Caco-2 (cell line): ENCODE measurements around the gene ADGRA1. TPM values are rescaled to one million over a fixed set of nuclear protein-coding genes. Genes with fewer than 3 reads are reported as not detected.
A peak's percentile ranks its signal among the peaks of the same experiment; 100 is the strongest.

Experiments
- BruUV-seq: library from RNA; stranded (reverse); fragments of 400-500 nt; replicated peaks from 2 replicates; lab custom pipeline; 2021; lab: Mats Ljungman, UMichigan
- CTCF ChIA-PET: fragments of 300-600 bp; sonication (Branson Sonifier 250); formaldehyde crosslinking; loops from one replicate; lab custom pipeline; 2022; ENCODE audit warnings: antibody characterized with exemption; lab: Charles Lee
- POLR2A ChIA-PET: fragments of 300-600 bp; sonication (Branson Sonifier 250); formaldehyde crosslinking; loops from one replicate; lab custom pipeline; 2022; ENCODE audit warnings: antibody characterized with exemption; lab: Charles Lee
- DNase-seq, 2 experiments: peaks; one replicate each; pipeline versions ENCODE4 v3.0.0 to v3.0.0-alpha.2; 2020 to 2022
- H3K27me3 ChIP-seq: replicated peaks from 2 replicates; pipeline ENCODE4 v1.6.0; 2011; ENCODE audit warnings: low read length; ENCODE audit not compliant: control insufficient read depth, insufficient read depth
- H3K36me3 ChIP-seq: 2 replicates; pipeline ENCODE4 v1.5.1; 2011; ENCODE audit warnings: low read length; ENCODE audit not compliant: control insufficient read depth, insufficient read depth
- H3K4me1 ChIP-seq: fragments of 250-450 bp; sonication (Bioruptor Pico); 2 replicates; pipeline ENCODE4 v1.5.1; 2020; ENCODE audit warnings: mild to moderate bottlenecking
- H3K4me3 ChIP-seq: 2 replicates; pipeline ENCODE4 v1.5.1; 2011; ENCODE audit warnings: low read depth, mild to moderate bottlenecking, control low read depth, low read length
- H3K9me3 ChIP-seq: fragments of 250-450 bp; sonication (Bioruptor Pico); 2 replicates; pipeline ENCODE4 v1.5.1; 2020; ENCODE audit warnings: mild to moderate bottlenecking, moderate library complexity
- H3K27ac Mint-ChIP-seq: one replicate; pipeline ENCODE4 v1.8.0; 2022; ENCODE audit warnings: mixed read lengths; ENCODE audit not compliant: unreplicated experiment
- H3K27me3 Mint-ChIP-seq: one replicate; pipeline ENCODE4 v1.8.0; 2022; ENCODE audit warnings: mixed read lengths; ENCODE audit not compliant: insufficient read depth, unreplicated experiment
- H3K36me3 Mint-ChIP-seq: one replicate; pipeline ENCODE4 v1.8.0; 2022; ENCODE audit warnings: mild to moderate bottlenecking, mixed read lengths; ENCODE audit not compliant: insufficient read depth, unreplicated experiment
- H3K4me1 Mint-ChIP-seq: one replicate; pipeline ENCODE4 v1.8.0; 2022; ENCODE audit warnings: low read depth, mixed read lengths; ENCODE audit not compliant: unreplicated experiment
- H3K4me3 Mint-ChIP-seq: one replicate; pipeline ENCODE4 v1.8.0; 2022; ENCODE audit warnings: mild to moderate bottlenecking, moderate library complexity, mixed read lengths; ENCODE audit not compliant: unreplicated experiment
- H3K9me3 Mint-ChIP-seq: one replicate; pipeline ENCODE4 v1.8.0; 2022; ENCODE audit warnings: mixed read lengths; ENCODE audit not compliant: unreplicated experiment
- intact Hi-C: fragments of 100-400 bp; cut with micrococcal nuclease; formaldehyde crosslinking; loops from one replicate; pipeline ENCODE4 v1.10.0; 2022; ENCODE audit not compliant: unreplicated experiment
- total RNA-seq: library from RNA; stranded (reverse); gene quantifications from 2 replicates; pipeline ENCODE4 v1.2.3, GENCODE V29; 2022
- TF ChIP-seq, protein P1 (sequence below), 2 experiments: fragments of 200-600 bp in 1 of 2; IDR thresholded peaks; 1 replicate in 1 of 2; 2 replicates in 1 of 2; pipeline versions ENCODE4 v1.5.1 to v1.8.0; 2011 to 2022; ENCODE audit warnings: antibody characterized with exemption in 1 of 2, control low read depth in 1 of 2, inconsistent platforms in 1 of 2, low read depth in 1 of 2, low read length in 1 of 2, mild to moderate bottlenecking in 1 of 2, moderate library complexity in 1 of 2; ENCODE audit not compliant: insufficient read depth in 1 of 2, severe bottlenecking in 1 of 2, unreplicated experiment in 1 of 2

The ADGRA1 gene
- total RNA-seq, 1 experiment from 2014 or later, result not detected

GRCh38 chr10:133158756-133159610, 71.3 kb downstream of the ADGRA1 start:
- intact Hi-C loops, result no loop called here
- H3K9me3 ChIP-seq, result no peaks in the 10 kb centered on the region
- no peaks in the 10 kb centered on the region; the same call in 1 of the 2 replicates for H3K27me3 ChIP-seq
- Mint-ChIP-seq H3K36me3 (no peaks in the 10 kb centered on the region), H3K4me1 (no peaks in the 10 kb centered on the region), H3K27ac (no peak overlapping the region), H3K9me3 (no peaks in the 10 kb centered on the region), H3K27me3 (no peaks in the 10 kb centered on the region), H3K4me3 (peak overlapping the region; percentile 31)
- CTCF ChIA-PET, result no interaction called here
- no peak overlapping the region for H3K4me3 ChIP-seq
- TF ChIP-seq, protein P1, sequence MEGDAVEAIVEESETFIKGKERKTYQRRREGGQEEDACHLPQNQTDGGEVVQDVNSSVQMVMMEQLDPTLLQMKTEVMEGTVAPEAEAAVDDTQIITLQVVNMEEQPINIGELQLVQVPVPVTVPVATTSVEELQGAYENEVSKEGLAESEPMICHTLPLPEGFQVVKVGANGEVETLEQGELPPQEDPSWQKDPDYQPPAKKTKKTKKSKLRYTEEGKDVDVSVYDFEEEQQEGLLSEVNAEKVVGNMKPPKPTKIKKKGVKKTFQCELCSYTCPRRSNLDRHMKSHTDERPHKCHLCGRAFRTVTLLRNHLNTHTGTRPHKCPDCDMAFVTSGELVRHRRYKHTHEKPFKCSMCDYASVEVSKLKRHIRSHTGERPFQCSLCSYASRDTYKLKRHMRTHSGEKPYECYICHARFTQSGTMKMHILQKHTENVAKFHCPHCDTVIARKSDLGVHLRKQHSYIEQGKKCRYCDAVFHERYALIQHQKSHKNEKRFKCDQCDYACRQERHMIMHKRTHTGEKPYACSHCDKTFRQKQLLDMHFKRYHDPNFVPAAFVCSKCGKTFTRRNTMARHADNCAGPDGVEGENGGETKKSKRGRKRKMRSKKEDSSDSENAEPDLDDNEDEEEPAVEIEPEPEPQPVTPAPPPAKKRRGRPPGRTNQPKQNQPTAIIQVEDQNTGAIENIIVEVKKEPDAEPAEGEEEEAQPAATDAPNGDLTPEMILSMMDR (IDR thresholded peaks at IDR 0.05; ENCODE audit: insufficient read depth in 1 of 2, low read depth in 1 of 2, low read length in 1 of 2, severe bottlenecking in 1 of 2, unreplicated experiment in 1 of 2), result no peak
- DNase-seq, result peak; percentile 54 to 74
- POLR2A ChIA-PET, result no interaction called here
- no TSS peak for BruUV-seq
- H3K4me1 ChIP-seq, result peaks cover 29% of the 10 kb centered on the region
- H3K36me3 ChIP-seq, result no peaks in the 10 kb centered on the region

DNA sequence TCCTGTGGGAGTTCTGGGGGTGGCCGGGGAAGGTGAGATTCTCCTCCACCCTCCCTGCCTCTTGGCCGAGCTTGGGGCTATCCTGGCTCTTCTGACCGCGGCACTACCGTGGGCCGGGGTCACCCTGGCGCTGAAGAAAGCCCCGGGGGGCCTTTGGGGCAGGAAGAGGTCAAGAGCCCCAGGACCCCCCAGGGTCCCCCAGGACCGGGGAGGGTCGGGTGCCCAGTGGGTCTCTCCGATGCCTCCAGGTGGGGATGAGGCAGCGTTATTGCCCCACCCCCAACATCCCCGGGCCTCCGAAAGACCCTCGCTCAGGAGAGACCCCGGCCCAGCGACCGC, 71.9 kb downstream of the ADGRA1 start:
- BruUV-seq, result no TSS peak
- no peaks in the 10 kb centered on the region for H3K4me1 Mint-ChIP-seq
- no peaks in the 10 kb centered on the region for H3K9me3 ChIP-seq

More for the DNA sequence above, 71.9 kb downstream of the ADGRA1 start:
- intact Hi-C loops, result no loop called here
- Mint-ChIP-seq H3K36me3 (no peaks in the 10 kb centered on the region), H3K4me3 (peak overlapping the region; percentile 31), H3K27ac (no peak overlapping the region), H3K27me3 (no peaks in the 10 kb centered on the region), H3K9me3 (no peaks in the 10 kb centered on the region)
- H3K27me3 ChIP-seq, result no peaks in the 10 kb centered on the region; the same call in 1 of the 2 replicates
- ChIA-PET POLR2A (no interaction called here), CTCF (no interaction called here)
- peaks cover 33% of the 10 kb centered on the region for H3K4me1 ChIP-seq
- H3K4me3 ChIP-seq, result peak overlapping the region; percentile 60
- no peaks in the 10 kb centered on the region for H3K36me3 ChIP-seq
- TF ChIP-seq, protein P1 (IDR thresholded peaks at IDR 0.05; ENCODE audit: insufficient read depth in 1 of 2, low read depth in 1 of 2, low read length in 1 of 2, severe bottlenecking in 1 of 2, unreplicated experiment in 1 of 2), result no peak
- DNase-seq, result no peak
